Gastrocnemius medialis (tissue), 4 donors: Measurements from ENCODE around the gene TNS4. TPM values are rescaled to one million over a fixed set of nuclear protein-coding genes. Genes with fewer than 3 reads are reported as not detected.
A peak's percentile ranks its signal among the peaks of the same experiment; 100 is the strongest.

Experiments used
- ATAC-seq, 2 donors: fragments of 150-250 bp; one replicate each; pipeline ENCODE4 v1.9.1; 2016
- DNase-seq, 2 donors: peaks; one replicate each; pipeline ENCODE4 v3.0.0-alpha.2; 2019
- H3K27ac ChIP-seq, 4 donors: fragments of 200-600 bp; sonication (generic); 1 replicate in 1 of 4; 2 replicates in 3 of 4; pipeline ENCODE4 v1.5.1; 2016 to 2018; ENCODE audit warnings: mild to moderate bottlenecking in 2 of 4, moderate library complexity in 1 of 4
- H3K27me3 ChIP-seq, 3 donors: fragments of 200-600 bp; sonication (generic) in 2 of 3; 1 replicate in 1 of 3; 2 replicates in 2 of 3; pipeline versions ENCODE4 v1.5.1 to v1.6.0; 2016 to 2019; ENCODE audit warnings: mild to moderate bottlenecking in 1 of 3, moderate library complexity in 1 of 3
- H3K36me3 ChIP-seq, 2 donors: fragments of 200-600 bp; sonication (generic) in 1 of 2; one replicate each; pipeline ENCODE4 v1.5.1; 2017 to 2018
- H3K4me1 ChIP-seq, 2 donors: fragments of 200-600 bp; sonication (generic) in 1 of 2; one replicate each; pipeline ENCODE4 v1.5.1; 2016 to 2017; ENCODE audit warnings: mild to moderate bottlenecking in 2 of 2
- H3K4me3 ChIP-seq, 4 donors: fragments of 200-600 bp; sonication (generic) in 3 of 4; 1 replicate in 1 of 4; 2 replicates in 3 of 4; pipeline ENCODE4 v1.5.1; 2016 to 2019; ENCODE audit warnings: mild to moderate bottlenecking in 2 of 4
- H3K9me3 ChIP-seq, 3 donors: fragments of 200-600 bp; sonication (generic) in 2 of 3; 1 replicate in 1 of 3; 2 replicates in 2 of 3; pipeline ENCODE4 v1.5.1; 2016 to 2019
- POLR2A ChIP-seq, 2 donors: fragments of 450-650 bp; IDR thresholded peaks; one replicate each; pipeline ENCODE4 v1.6.1; 2017; ENCODE audit warnings: antibody characterized with exemption in 2 of 2, mild to moderate bottlenecking in 2 of 2, moderate library complexity in 2 of 2
- in situ Hi-C, 4 donors: fragments of 200-750 bp; cut with MboI; loops; one replicate each; pipeline versions ENCODE4 v1.15.0 to v1.8.0; 2017; ENCODE audit warnings: low sequenced_read_pairs in 4 of 4
- intact Hi-C: fragments of 100-400 bp; cut with DNase I; formaldehyde crosslinking; loops from one replicate; pipeline ENCODE4 v1.15.1; 2023; ENCODE audit warnings: low total_unique reads
- total RNA-seq, 4 donors: library from RNA; depleted of rRNA; stranded (reverse); fragments of >200 nt; gene quantifications; one replicate each; pipeline versions ENCODE4 v1.1.0 to v1.2.3, GENCODE V29; 2016
- TF ChIP-seq, protein P1 (sequence below), 5 experiments: fragments of 450-650 bp in 3 of 5; fragments of 200-600 bp in 2 of 5; sonication (generic) in 2 of 5; IDR thresholded peaks in 4 of 5; conservative IDR thresholded peaks in 1 of 5; 1 replicate in 4 of 5; 2 replicates in 1 of 5; pipeline ENCODE4 v1.5.1; 2016 to 2019; ENCODE audit warnings: antibody characterized with exemption in 5 of 5, mild to moderate bottlenecking in 3 of 5, moderate library complexity in 3 of 5

TNS4 gene
- total RNA-seq, 4 donors from 2014 or later: 0.18 TPM; not detected in 3

DNA sequence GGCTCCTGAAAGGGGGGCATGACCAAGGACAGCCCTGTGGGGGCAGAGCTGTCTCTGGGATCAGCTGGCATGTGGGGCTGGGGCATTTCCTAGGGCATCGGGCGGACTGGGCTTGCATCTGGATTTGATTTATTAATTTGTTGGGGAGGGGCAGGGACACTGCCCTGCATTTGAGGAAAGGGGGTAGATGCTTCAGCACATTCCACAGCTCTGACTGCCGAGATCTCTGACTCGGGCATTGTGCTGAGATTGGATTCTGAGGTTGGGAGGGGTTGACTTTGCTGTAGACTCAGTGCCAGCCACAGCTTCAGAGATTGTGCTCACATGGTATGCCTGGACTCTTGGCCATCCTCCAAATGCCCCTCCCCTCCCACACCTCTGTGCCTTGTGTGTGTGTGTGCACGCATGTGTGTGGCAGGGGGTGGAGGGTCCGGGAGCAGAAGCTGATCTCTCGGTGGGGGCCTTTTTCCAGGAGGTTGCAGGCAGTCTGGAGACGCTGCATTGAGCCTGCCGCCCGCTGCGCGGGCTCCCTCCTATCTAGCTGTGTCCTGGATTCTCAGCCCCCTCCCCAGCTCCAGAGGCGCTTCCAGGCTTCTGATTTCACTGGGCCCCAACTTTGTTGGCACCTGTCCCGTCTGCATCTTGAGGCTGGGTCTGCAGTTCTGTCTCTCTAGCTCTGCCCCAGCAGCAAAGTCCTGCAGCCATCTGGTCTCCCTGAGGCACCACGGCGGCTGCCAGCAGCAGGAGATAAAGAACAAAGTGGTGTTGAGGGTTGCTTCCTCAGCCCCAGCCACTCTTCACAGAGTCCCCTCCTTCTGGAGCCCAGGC lies 43.2 kb downstream of the TNS4 start:
- Histone ChIP-seq H3K27ac (no peak overlapping the region), H3K4me3 (no peak overlapping the region), H3K4me1 (peaks cover 0 to 10% of the 10 kb centered on the region in 2 donors), H3K27me3 (no peaks in the 10 kb centered on the region), H3K9me3 (no peaks in the 10 kb centered on the region), H3K36me3 (peaks cover 0 to 7% of the 10 kb centered on the region in 2 donors)
- no peak for ATAC-seq
- TF ChIP-seq, protein P1, sequence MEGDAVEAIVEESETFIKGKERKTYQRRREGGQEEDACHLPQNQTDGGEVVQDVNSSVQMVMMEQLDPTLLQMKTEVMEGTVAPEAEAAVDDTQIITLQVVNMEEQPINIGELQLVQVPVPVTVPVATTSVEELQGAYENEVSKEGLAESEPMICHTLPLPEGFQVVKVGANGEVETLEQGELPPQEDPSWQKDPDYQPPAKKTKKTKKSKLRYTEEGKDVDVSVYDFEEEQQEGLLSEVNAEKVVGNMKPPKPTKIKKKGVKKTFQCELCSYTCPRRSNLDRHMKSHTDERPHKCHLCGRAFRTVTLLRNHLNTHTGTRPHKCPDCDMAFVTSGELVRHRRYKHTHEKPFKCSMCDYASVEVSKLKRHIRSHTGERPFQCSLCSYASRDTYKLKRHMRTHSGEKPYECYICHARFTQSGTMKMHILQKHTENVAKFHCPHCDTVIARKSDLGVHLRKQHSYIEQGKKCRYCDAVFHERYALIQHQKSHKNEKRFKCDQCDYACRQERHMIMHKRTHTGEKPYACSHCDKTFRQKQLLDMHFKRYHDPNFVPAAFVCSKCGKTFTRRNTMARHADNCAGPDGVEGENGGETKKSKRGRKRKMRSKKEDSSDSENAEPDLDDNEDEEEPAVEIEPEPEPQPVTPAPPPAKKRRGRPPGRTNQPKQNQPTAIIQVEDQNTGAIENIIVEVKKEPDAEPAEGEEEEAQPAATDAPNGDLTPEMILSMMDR (IDR thresholded peaks at IDR 0.05 in 4 of 5, conservative IDR thresholded peaks at IDR 0.05 in 1 of 5): no peak
- no peak for TF ChIP-seq POLR2A (IDR thresholded peaks at IDR 0.05)
- no peak for DNase-seq
- intact Hi-C loops (no loop called here), in situ Hi-C loops (no loop called here)

DNA sequence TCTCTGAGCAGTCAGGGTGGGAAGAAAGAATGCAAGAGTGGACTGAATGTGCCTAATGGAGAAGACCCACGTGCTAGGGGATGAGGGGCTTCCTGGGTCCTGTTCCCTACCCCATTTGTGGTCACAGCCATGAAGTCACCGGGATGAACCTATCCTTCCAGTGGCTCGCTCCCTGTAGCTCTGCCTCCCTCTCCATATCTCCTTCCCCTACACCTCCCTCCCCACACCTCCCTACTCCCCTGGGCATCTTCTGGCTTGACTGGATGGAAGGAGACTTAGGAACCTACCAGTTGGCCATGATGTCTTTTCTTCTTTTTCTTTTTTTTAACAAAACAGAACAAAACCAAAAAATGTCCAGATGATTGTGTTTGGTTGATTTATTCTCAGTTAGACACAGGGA lies 44.1 kb downstream of the TNS4 start:
- no peaks in the 10 kb centered on the region for H3K9me3 ChIP-seq
- H3K27ac ChIP-seq: peak overlapping the region in 1 of 4 donors; percentile 27
- no peaks in the 10 kb centered on the region for H3K27me3 ChIP-seq
- TF ChIP-seq, protein P1 (IDR thresholded peaks at IDR 0.05 in 4 of 5, conservative IDR thresholded peaks at IDR 0.05 in 1 of 5): no peak
- TF ChIP-seq POLR2A (IDR thresholded peaks at IDR 0.05): no peak
- in situ Hi-C loops (no loop called here), intact Hi-C loops (no loop called here)
- ATAC-seq: no peak
- peaks cover 3 to 5% of the 10 kb centered on the region in 2 donors for H3K4me1 ChIP-seq
- no peak overlapping the region for H3K4me3 ChIP-seq
- H3K36me3 ChIP-seq: peaks cover 0 to 7% of the 10 kb centered on the region in 2 donors
- no peak for DNase-seq

DNA sequence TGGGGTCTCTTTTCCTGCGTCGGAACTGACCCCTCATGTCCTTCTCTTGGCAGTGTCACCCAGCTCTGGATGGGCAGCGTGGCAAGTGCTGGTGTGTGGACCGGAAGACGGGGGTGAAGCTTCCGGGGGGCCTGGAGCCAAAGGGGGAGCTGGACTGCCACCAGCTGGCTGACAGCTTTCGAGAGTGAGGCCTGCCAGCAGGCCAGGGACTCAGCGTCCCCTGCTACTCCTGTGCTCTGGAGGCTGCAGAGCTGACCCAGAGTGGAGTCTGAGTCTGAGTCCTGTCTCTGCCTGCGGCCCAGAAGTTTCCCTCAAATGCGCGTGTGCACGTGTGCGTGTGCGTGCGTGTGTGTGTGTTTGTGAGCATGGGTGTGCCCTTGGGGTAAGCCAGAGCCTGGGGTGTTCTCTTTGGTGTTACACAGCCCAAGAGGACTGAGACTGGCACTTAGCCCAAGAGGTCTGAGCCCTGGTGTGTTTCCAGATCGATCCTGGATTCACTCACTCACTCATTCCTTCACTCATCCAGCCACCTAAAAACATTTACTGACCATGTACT lies 44.9 kb downstream of the TNS4 start:
- in situ Hi-C loops (no loop called here), intact Hi-C loops (no loop called here)
- DNase-seq: no peak
- no peak for ATAC-seq
- Histone ChIP-seq H3K9me3 (no peaks in the 10 kb centered on the region), H3K4me3 (no peak overlapping the region), H3K27me3 (no peaks in the 10 kb centered on the region), H3K36me3 (peaks cover 0 to 7% of the 10 kb centered on the region in 2 donors), H3K4me1 (peaks cover 6 to 12% of the 10 kb centered on the region in 2 donors), H3K27ac (peak overlapping the region in 2 of 4 donors; percentile 27 to 28)
- TF ChIP-seq, protein P1 (IDR thresholded peaks at IDR 0.05 in 4 of 5, conservative IDR thresholded peaks at IDR 0.05 in 1 of 5): no peak

DNA sequence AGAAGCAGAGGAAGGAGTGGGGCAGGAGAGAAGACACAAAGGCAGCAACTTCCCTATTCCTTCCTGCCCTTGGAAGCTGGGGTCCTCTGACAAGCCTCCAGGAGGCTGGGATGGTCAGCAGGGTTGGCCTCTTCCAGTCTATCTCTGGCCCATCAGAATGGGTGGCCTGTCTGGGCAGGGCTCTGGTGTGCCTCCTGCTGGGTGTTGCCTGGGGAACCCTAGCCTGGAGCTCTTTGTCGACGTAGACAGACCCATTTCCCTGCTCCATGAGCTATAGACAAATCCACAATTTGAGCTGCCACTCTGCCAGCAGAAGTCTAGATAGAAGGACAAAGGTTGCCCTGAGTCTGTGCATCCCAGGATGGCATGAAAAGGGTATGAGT lies 46.8 kb downstream of the TNS4 start:
- in situ Hi-C loops: no loop called here
- Histone ChIP-seq H3K9me3 (no peaks in the 10 kb centered on the region), H3K4me1 (peaks cover 20 to 24% of the 10 kb centered on the region in 2 donors), H3K27me3 (no peaks in the 10 kb centered on the region), H3K36me3 (peaks cover 0 to 7% of the 10 kb centered on the region in 2 donors), H3K27ac (no peak overlapping the region), H3K4me3 (no peak overlapping the region)
- intact Hi-C loops: no loop called here
- no peak for ATAC-seq
- no peak for TF ChIP-seq POLR2A (IDR thresholded peaks at IDR 0.05)
- TF ChIP-seq, protein P1 (IDR thresholded peaks at IDR 0.05 in 4 of 5, conservative IDR thresholded peaks at IDR 0.05 in 1 of 5): no peak
- no peak for DNase-seq
